GM20000 (cell line): ENCODE results near the gene CORO1C.

Experiments
- DNase-seq: peaks from one replicate; pipeline ENCODE4 v3.0.0; 2012; ENCODE audit warnings: low spot score
- CTCF ChIP-seq: IDR thresholded peaks from 2 replicates; pipeline ENCODE4 v1.5.1; 2012; ENCODE audit warnings: mild to moderate bottlenecking, control low read depth; ENCODE audit errors: extremely low read depth, missing control alignments

CORO1C gene

GRCh38 chr12:108693186-108693730 is 38.1 kb downstream of the CORO1C start:
- no peak for DNase-seq
- TF ChIP-seq CTCF = no peak

- TF ChIP-seq CTCF = no peak
- no peak for DNase-seq
These were observed 39.1 kb downstream of the CORO1C start for GRCh38 chr12:108691998-108692808.

- DNase-seq = peak; percentile 62
These were observed 39.9 kb downstream of the CORO1C start for GRCh38 chr12:108691175-108691997.

GRCh38 chr12:108690542-108691174 is 40.7 kb downstream of the CORO1C start:
- no peak for DNase-seq
- TF ChIP-seq CTCF = no peak

More at GRCh38 chr12:108691175-108691997, 39.9 kb downstream of the CORO1C start:
- no peak for TF ChIP-seq CTCF

- TF ChIP-seq CTCF = no peak
- no peak for DNase-seq
These were observed 41.2 kb downstream of the CORO1C start for GRCh38 chr12:108690191-108690518.

GRCh38 chr12:108689314-108690190 is 41.8 kb downstream of the CORO1C start:
- DNase-seq = no peak
- TF ChIP-seq CTCF = peak; percentile 3
